ENCODE data around the gene E2F4. TPM values are rescaled to one million over a fixed set of nuclear protein-coding genes. Genes with fewer than 3 reads are reported as not detected.

Gene E2F4
- total and polyA plus RNA-seq, 9 of the 15 experiments (the other 6 are each of a cell fraction or from before 2014, with no cell fraction given) = 9.7 to 139 (median 106) TPM

GRCh38 chr16:67246081-67246755, 54.3 kb downstream of the E2F4 start:
- H3K4me2 ChIP-seq (ENCODE audit: insufficient read depth, low read length) = peak overlapping the region; percentile 91
- no peaks in the 10 kb centered on the region for H3K9me1 ChIP-seq (ENCODE audit: control insufficient read depth, insufficient read depth, low read length)
- no TSS peak for BruUV-seq (replicated peaks)
- peaks cover 25% of the 10 kb centered on the region; the same call in 2 of the 3 replicates for H3K36me3 ChIP-seq (ENCODE audit: control insufficient read depth, insufficient read depth, low read length)
- FAIRE-seq (no peak), DNase-seq (ENCODE audit: extremely low read depth in 1 of 4, low spot score in 3 of 4) (peak; percentile 58 to 87 (median 68)), ATAC-seq (peak; percentile 75)
- H3K9me3 ChIP-seq (replicated peaks; ENCODE audit: control insufficient read depth, insufficient read depth, low read depth, low read length) = no peaks in the 10 kb centered on the region
- POLR2A ChIA-PET = interaction anchor here (0.6 to 2.3 kb wide), 6 partner anchors 10 to 375 kb away, joined by 3 to 10 read pairs (median 4); partner anchors contain the start of gene TMEM208
- no peaks in the 10 kb centered on the region for H4K20me1 ChIP-seq (replicated peaks; ENCODE audit: control insufficient read depth, insufficient read depth, low read length)
- peak overlapping the region; percentile 79 to 96 for H3K9ac ChIP-seq (ENCODE audit: insufficient read depth in 1 of 2, low read depth in 2 of 2, low read length in 2 of 2)
- CTCF ChIA-PET (ENCODE audit: low intra/inter-chr PET ratio) = interaction anchor here (0.6 to 1.2 kb wide), 2 partner anchors 61 to 91 kb away, joined by 3 to 4 read pairs; no protein-coding TSS in a partner anchor
- intact Hi-C loops (cut with micrococcal nuclease) = loop anchor here (1.0 to 10.0 kb wide), 5 partner anchors 53 to 294 kb away; partner anchors contain the start of genes CBFB, E2F4 and MATCAP1
- H3K4me3 ChIP-seq = peak overlapping the region; percentile 88
- H2AFZ ChIP-seq (ENCODE audit: low read depth, low read length) = peak overlapping the region; percentile 82
- peak overlapping the region; percentile 68 for H3K27ac ChIP-seq (ENCODE audit: extremely low read depth, low read depth, low read length)
- in situ Hi-C loops (cut with MboI) = no loop called here
- peaks cover 59% of the 10 kb centered on the region for H3K79me2 ChIP-seq (ENCODE audit: control insufficient read depth, insufficient read depth, low read length)
- no peaks in the 10 kb centered on the region for H3K27me3 ChIP-seq (ENCODE audit: control insufficient read depth in 2 of 2, insufficient read depth in 2 of 2, low read length in 2 of 2)
- WGBS (ENCODE audit: insufficient coverage, low coverage, missing lambda C conversion rate) = 2% methylated on average over 24 of the region's 48 CpGs
- H3K4me1 ChIP-seq (replicated peaks in 1 of 2; ENCODE audit: control insufficient read depth in 2 of 2, insufficient read depth in 2 of 2, low read length in 2 of 2) = peaks cover 60 to 79% of the 10 kb centered on the region in 2 experiments
- TF ChIP-seq ZBTB40 (IDR thresholded peaks at IDR 0.05) = peak; percentile 59
- TF ChIP-seq ZBTB40 (CRISPR knock-in tag; IDR thresholded peaks at IDR 0.05) = no peak
- no peak for TF ChIP-seq MCM7 (IDR thresholded peaks at IDR 0.05)
- peak; percentile 9 for TF ChIP-seq PRDM10 (IDR thresholded peaks at IDR 0.05; ENCODE audit: partially characterized antibody)
- TF ChIP-seq, protein P1, sequence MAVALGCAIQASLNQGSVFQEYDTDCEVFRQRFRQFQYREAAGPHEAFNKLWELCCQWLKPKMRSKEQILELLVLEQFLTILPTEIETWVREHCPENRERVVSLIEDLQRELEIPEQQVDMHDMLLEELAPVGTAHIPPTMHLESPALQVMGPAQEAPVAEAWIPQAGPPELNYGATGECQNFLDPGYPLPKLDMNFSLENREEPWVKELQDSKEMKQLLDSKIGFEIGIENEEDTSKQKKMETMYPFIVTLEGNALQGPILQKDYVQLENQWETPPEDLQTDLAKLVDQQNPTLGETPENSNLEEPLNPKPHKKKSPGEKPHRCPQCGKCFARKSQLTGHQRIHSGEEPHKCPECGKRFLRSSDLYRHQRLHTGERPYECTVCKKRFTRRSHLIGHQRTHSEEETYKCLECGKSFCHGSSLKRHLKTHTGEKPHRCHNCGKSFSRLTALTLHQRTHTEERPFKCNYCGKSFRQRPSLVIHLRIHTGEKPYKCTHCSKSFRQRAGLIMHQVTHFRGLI (CRISPR knock-in tag; IDR thresholded peaks at IDR 0.05) = no peak
- TF ChIP-seq TCF3 (CRISPR knock-in tag; IDR thresholded peaks at IDR 0.05) = peak; percentile 33; the same call in 1 of the 2 replicates
